Endothelial cell of umbilical vein (primary cell): ENCODE measurements around the gene WIZ.

Source experiments
- CTCF ChIP-seq, 2 donors: IDR thresholded peaks; 1 replicate in 1 of 2; 2 replicates in 1 of 2; pipeline ENCODE4 v1.5.1; 2011; ENCODE audit warnings: low read length in 2 of 2, mild to moderate bottlenecking in 2 of 2, moderate library complexity in 2 of 2, control low read depth in 1 of 2, inconsistent platforms in 1 of 2, low read depth in 1 of 2; ENCODE audit not compliant: insufficient read depth in 1 of 2; ENCODE audit errors: extremely low read depth in 1 of 2
- EZH2 ChIP-seq: IDR thresholded peaks from 2 replicates; pipeline ENCODE4 v1.6.1; 2012; ENCODE audit warnings: borderline replicate concordance, low read depth, mild to moderate bottlenecking, moderate library complexity, low read length, inconsistent platforms; ENCODE audit not compliant: severe bottlenecking

- no peak for TF ChIP-seq CTCF (IDR thresholded peaks at IDR 0.05; ENCODE audit: extremely low read depth in 1 of 2, insufficient read depth in 1 of 2, low read depth in 1 of 2, low read length in 2 of 2)
- no peak for TF ChIP-seq EZH2
These were observed 23.0 kb downstream of the WIZ start for GRCh38 chr19:15426485-15427349.
